Fibroblast of lung (primary cell): ENCODE measurements around the gene TMEM94. TPM values are rescaled to one million over a fixed set of nuclear protein-coding genes. Genes with fewer than 3 reads are reported as not detected.
"Not testable (repeated sequence)": the region's sequence is repeated elsewhere in the genome, so short reads cannot be mapped to it uniquely, and the experiment has no call there.

ENCODE experiments used
- DNase-seq, 2 donors: peaks; one replicate each; pipeline versions ENCODE4 v3.0.0 to v3.0.0-alpha.2; 2010; ENCODE audit warnings: low read depth in 2 of 2
- H2AFZ ChIP-seq: 2 replicates; pipeline ENCODE4 v1.5.1; 2012; ENCODE audit warnings: low read length, control low read depth, inconsistent platforms
- H3K27ac ChIP-seq: 2 replicates; pipeline ENCODE4 v1.5.1; 2011; ENCODE audit warnings: low read length, control low read depth; ENCODE audit not compliant: insufficient read depth
- H3K27me3 ChIP-seq: 2 replicates; pipeline ENCODE4 v1.5.1; 2011; ENCODE audit warnings: mild to moderate bottlenecking, low read length; ENCODE audit not compliant: control insufficient read depth, insufficient read depth
- H3K36me3 ChIP-seq: 2 replicates; pipeline ENCODE4 v1.5.1; 2011; ENCODE audit warnings: low read length; ENCODE audit not compliant: control insufficient read depth, insufficient read depth
- H3K4me1 ChIP-seq: 2 replicates; pipeline ENCODE4 v1.5.1; 2011; ENCODE audit warnings: low read length; ENCODE audit not compliant: control insufficient read depth, insufficient read depth; ENCODE audit errors: extremely low read depth
- H3K4me2 ChIP-seq: 2 replicates; pipeline ENCODE4 v1.5.1; 2011; ENCODE audit warnings: low read length, control low read depth; ENCODE audit not compliant: insufficient read depth; ENCODE audit errors: extremely low read depth
- H3K4me3 ChIP-seq, 4 experiments: fragments of 200-600 bp in 1 of 4; sonication (generic) in 1 of 4; replicated peaks in 1 of 4; 2 replicates each; pipeline ENCODE4 v1.5.1; 2011 to 2016; ENCODE audit warnings: low read length in 4 of 4, low read depth in 3 of 4, mild to moderate bottlenecking in 3 of 4, control low read depth in 2 of 4, inconsistent platforms in 1 of 4, mixed read lengths in 1 of 4; ENCODE audit not compliant: insufficient read depth in 1 of 4; ENCODE audit errors: control extremely low read depth in 1 of 4
- H3K79me2 ChIP-seq: 2 replicates; pipeline ENCODE4 v1.5.1; 2012; ENCODE audit warnings: mild to moderate bottlenecking, low read length, inconsistent platforms; ENCODE audit not compliant: control insufficient read depth, insufficient read depth
- H3K9ac ChIP-seq: 2 replicates; pipeline ENCODE4 v1.5.1; 2011; ENCODE audit warnings: mild to moderate bottlenecking, low read length, control low read depth; ENCODE audit not compliant: insufficient read depth
- H3K9me3 ChIP-seq: 2 replicates; pipeline ENCODE4 v1.5.1; 2012; ENCODE audit warnings: low read depth, low read length; ENCODE audit not compliant: control insufficient read depth, insufficient read depth
- H4K20me1 ChIP-seq: 2 replicates; pipeline ENCODE4 v1.5.1; 2011; ENCODE audit warnings: low read length; ENCODE audit not compliant: control insufficient read depth, insufficient read depth; ENCODE audit errors: extremely low read depth
- EZH2 ChIP-seq: IDR thresholded peaks from 2 replicates; pipeline ENCODE4 v1.5.1; 2012; ENCODE audit warnings: low read length, control low read depth, mild to moderate bottlenecking; ENCODE audit errors: missing control alignments
- polyA plus RNA-seq, 2 donors: library from polyadenylated mRNA; depleted of rRNA in 1 of 2; stranded (reverse) in 1 of 2; unstranded in 1 of 2; fragments of >200 nt; gene quantifications; 2 replicates each; pipeline ENCODE4 v1.2.1, GENCODE V29; 2011 to 2012; ENCODE audit warnings: missing spikeins in 1 of 2
- total RNA-seq: library from RNA; depleted of rRNA; stranded (reverse); fragments of >200 nt; gene quantifications from 2 replicates; pipeline ENCODE4 v1.2.1, GENCODE V29; 2014
- TF ChIP-seq, protein P1 (sequence below), 2 donors: IDR thresholded peaks in 1 of 2; conservative IDR thresholded peaks in 1 of 2; 1 replicate in 1 of 2; 2 replicates in 1 of 2; pipeline ENCODE4 v1.5.1; 2011 to 2012; ENCODE audit warnings: low read length in 2 of 2, control low read depth in 1 of 2, inconsistent platforms in 1 of 2, low read depth in 1 of 2, mild to moderate bottlenecking in 1 of 2

The TMEM94 gene
- total and polyA plus RNA-seq, 2 donors (not counting 1 experiment from before 2014, with no cell fraction given), result 18.3 to 35.0 TPM

DNA sequence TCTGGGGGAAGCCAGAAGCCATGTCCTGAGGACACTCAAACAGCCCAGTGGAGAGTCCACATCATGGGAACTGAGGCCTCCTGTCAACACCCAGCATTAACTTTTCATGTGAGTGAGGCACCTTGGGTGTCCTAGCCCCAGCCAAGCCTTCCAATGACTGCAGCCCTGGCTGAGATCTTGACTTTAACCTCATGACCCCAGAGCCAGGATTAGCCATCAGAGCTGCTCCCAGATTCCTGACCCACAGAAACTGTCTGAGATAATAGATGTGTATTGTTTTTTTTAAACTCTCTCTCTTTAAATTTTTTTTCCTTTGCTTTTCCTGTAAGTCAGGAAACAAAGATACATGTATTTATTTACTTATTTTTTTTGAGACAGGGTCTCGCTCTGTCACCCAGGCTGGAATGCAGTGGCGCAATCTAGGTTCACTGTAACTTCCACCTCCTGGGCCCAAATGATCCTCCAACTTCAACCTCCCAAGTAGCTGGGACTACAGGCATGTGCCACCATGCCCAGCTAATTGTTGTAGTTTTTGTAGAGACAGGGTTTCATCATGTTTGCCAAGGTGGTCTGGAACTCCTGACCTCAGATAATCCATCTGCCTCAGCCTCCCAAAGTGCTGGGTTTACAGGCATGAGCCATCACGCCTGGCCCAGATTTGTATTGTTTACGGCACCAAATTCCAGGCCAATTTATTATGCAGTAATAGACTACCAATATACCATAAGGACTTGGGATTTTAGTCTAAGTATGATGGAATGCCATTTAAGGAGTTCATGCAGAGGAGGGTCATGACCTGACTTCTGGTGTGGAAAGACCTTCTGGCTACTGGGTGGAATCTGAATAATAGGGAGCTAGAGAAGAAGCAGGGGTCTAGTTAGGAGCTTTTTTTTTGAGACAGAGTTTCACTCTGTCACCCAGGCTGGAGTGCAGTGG lies 14.0 kb upstream of the TMEM94 start:
- Histone ChIP-seq H3K27me3 (no peaks in the 10 kb centered on the region), H3K4me2 (no peak overlapping the region), H3K27ac (no peak overlapping the region), H3K36me3 (no peaks in the 10 kb centered on the region), H4K20me1 (no peaks in the 10 kb centered on the region), H3K9ac (no peak overlapping the region), H2AFZ (no peak overlapping the region), H3K9me3 (no peaks in the 10 kb centered on the region), H3K79me2 (no peaks in the 10 kb centered on the region), H3K4me3 (no peak overlapping the region), H3K4me1 (peaks cover 2% of the 10 kb centered on the region)
- TF ChIP-seq EZH2, result no peak
- TF ChIP-seq, protein P1, sequence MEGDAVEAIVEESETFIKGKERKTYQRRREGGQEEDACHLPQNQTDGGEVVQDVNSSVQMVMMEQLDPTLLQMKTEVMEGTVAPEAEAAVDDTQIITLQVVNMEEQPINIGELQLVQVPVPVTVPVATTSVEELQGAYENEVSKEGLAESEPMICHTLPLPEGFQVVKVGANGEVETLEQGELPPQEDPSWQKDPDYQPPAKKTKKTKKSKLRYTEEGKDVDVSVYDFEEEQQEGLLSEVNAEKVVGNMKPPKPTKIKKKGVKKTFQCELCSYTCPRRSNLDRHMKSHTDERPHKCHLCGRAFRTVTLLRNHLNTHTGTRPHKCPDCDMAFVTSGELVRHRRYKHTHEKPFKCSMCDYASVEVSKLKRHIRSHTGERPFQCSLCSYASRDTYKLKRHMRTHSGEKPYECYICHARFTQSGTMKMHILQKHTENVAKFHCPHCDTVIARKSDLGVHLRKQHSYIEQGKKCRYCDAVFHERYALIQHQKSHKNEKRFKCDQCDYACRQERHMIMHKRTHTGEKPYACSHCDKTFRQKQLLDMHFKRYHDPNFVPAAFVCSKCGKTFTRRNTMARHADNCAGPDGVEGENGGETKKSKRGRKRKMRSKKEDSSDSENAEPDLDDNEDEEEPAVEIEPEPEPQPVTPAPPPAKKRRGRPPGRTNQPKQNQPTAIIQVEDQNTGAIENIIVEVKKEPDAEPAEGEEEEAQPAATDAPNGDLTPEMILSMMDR (conservative IDR thresholded peaks at IDR 0.05 in 1 of 2, IDR thresholded peaks at IDR 0.05 in 1 of 2; ENCODE audit: low read depth in 1 of 2, low read length in 2 of 2), result no peak
- DNase-seq, result no peak

DNA sequence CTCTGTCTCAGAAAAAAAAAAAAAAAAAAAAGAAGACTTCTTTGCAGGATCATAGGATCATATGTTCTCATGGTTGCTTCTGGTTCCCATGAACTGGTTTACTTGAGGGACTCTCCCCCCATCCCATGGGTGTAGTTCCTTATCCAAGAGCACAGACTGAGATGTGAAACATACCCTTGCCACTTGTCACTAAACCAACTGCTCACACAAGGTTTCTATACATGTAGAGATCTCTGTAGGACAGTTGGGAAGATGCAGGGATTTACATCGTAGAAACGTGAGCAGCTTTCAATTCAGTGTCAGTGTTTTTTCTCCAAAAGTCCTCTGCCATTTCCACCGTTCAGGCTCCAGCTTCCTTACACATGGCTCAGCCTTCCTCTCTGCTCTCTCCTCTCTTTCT lies 11.1 kb upstream of the TMEM94 start:
- H3K79me2 ChIP-seq, result no peaks in the 10 kb centered on the region
- H4K20me1 ChIP-seq, result no peaks in the 10 kb centered on the region
- no peaks in the 10 kb centered on the region for H3K9me3 ChIP-seq
- H3K36me3 ChIP-seq, result no peaks in the 10 kb centered on the region
- H3K9ac ChIP-seq, result no peak overlapping the region
- H3K27ac ChIP-seq, result no peak overlapping the region
- no peak overlapping the region for H3K4me3 ChIP-seq
- no peak for TF ChIP-seq EZH2
- TF ChIP-seq, protein P1 (conservative IDR thresholded peaks at IDR 0.05 in 1 of 2, IDR thresholded peaks at IDR 0.05 in 1 of 2; ENCODE audit: low read depth in 1 of 2, low read length in 2 of 2), result no peak
- no peaks in the 10 kb centered on the region for H3K27me3 ChIP-seq
- peaks cover 2% of the 10 kb centered on the region for H3K4me1 ChIP-seq
- DNase-seq, result no peak
- H2AFZ ChIP-seq, result no peak overlapping the region
- no peak overlapping the region for H3K4me2 ChIP-seq

DNA sequence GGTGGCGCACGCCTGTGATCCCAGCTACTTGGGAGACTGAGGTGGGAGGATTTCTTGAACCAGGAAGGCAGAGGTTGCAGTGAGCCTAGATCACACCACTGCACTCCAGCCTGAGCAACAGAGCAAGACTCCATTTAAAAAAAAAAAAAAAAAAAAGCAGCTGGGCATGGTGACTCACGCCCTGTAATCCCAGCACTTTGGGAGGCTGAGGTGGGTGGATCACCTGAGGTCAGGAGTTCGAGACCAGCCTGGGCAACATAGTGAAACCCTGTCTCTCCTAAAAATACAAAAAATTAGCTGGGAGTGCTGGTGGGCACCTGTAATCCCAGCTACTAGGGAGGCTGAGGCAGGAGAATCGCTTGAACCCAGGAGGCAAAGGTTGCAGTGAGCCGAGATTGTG lies 10.5 kb upstream of the TMEM94 start:
- not testable (repeated sequence) for H3K9me3 ChIP-seq, H2AFZ ChIP-seq, H3K36me3 ChIP-seq, H3K4me3 ChIP-seq, H3K4me2 ChIP-seq, H3K9ac ChIP-seq, DNase-seq, H3K27me3 ChIP-seq, H3K27ac ChIP-seq, H3K4me1 ChIP-seq, H4K20me1 ChIP-seq, H3K79me2 ChIP-seq
